ENCODE data around the gene ITPR2.

- no peak for TF ChIP-seq CTCF (conservative IDR thresholded peaks at IDR 0.05)
- TF ChIP-seq EZH2 (IDR thresholded peaks at IDR 0.05; ENCODE audit: low read depth): no peak
Measured at GRCh38 chr12:26564391-26564790, 268.6 kb downstream of the ITPR2 start.

Measured in PC-9 (cell line).